ENCODE measurements around the gene LRMDA. TPM values are rescaled to one million over a fixed set of nuclear protein-coding genes. Genes with fewer than 3 reads are reported as not detected.
A peak's percentile ranks its signal among the peaks of the same experiment; 100 is the strongest.

LRMDA gene
- polyA plus RNA-seq, 1 donor (not counting 4 experiments of a cell fraction or from before 2014, with no cell fraction given): not detected

DNA sequence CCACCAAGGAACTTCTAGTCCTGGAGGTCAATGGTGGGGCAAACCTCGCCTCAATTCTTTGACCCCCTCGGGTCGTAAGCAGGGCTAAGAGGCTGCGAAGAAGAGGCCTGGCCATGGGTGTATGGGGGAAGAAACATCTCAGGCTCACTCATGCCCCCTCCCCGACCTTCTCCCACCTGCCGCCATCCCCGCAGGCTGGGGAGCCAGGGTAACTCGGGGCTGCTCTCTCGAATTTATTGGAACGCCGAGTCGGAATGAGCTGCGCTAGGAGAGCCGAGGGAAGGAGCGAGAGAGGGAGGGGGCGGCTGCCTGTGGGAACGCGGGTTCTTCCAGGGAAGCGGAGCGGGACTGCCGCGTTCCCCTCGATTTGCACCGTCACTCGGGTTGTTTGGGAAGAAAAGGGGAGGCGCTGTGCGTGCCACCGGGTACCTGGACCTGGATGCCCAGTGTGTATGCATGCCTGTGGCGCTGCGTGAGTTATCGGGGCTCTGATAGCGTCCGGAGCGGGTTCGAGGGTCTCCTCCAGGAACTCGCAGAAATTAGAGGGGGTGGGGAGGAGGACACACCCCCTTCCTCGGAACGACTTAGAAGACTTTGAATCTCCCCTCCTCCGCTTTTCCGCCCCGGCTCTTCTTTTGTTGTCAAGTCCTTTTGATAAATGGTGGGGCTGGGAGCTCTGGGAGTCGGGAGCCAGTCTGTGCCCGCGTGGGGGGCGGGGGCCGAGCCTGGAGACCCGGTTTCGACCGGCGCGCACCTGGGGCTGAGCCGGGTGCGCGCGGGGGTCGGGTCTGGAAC lies 28.1 kb upstream of the LRMDA start:
- Histone ChIP-seq H3K27ac (ENCODE audit: control insufficient read depth, insufficient read depth, low read length) (peak overlapping the region; percentile 69), H3K36me3 (ENCODE audit: control insufficient read depth in 2 of 2, extremely low read depth in 1 of 2, insufficient read depth in 2 of 2, low read length in 2 of 2) (peaks cover 0 to 2% of the 10 kb centered on the region in 2 experiments), H3K4me1 (ENCODE audit: control insufficient read depth, extremely low read depth, insufficient read depth, low read length) (peaks cover 26% of the 10 kb centered on the region), H3K9me3 (ENCODE audit: control insufficient read depth, low read depth, low read length) (no peaks in the 10 kb centered on the region), H4K20me1 (ENCODE audit: control insufficient read depth, extremely low read depth, insufficient read depth, low read length) (no peaks in the 10 kb centered on the region), H3K9me1 (ENCODE audit: control insufficient read depth, extremely low read depth, insufficient read depth, low read length) (no peaks in the 10 kb centered on the region), H3K4me3 (ENCODE audit: control insufficient read depth in 2 of 3, extremely low read depth in 1 of 3, insufficient read depth in 2 of 3, low read depth in 1 of 3, low read length in 3 of 3) (peak overlapping the region; percentile 78 to 93 (median 90)), H3K27me3 (ENCODE audit: control insufficient read depth, extremely low read depth, insufficient read depth, low read length) (no peaks in the 10 kb centered on the region), H3K9ac (ENCODE audit: control insufficient read depth, extremely low read depth, insufficient read depth, low read length) (peak overlapping the region; percentile 85), H2AFZ (ENCODE audit: control insufficient read depth, low read length) (peak overlapping the region; percentile 69), H3K4me2 (ENCODE audit: control insufficient read depth, extremely low read depth, insufficient read depth, low read depth, low read length) (peak overlapping the region; percentile 95), H3K79me2 (ENCODE audit: control insufficient read depth, insufficient read depth, low read length) (peaks cover 26% of the 10 kb centered on the region)
- dilution Hi-C loops (cut with MboI; ENCODE audit: extremely low pct_ligation_motif_present, low sequenced_read_pairs): no loop called here
- FAIRE-seq (peak; percentile 36), DNase-seq (ENCODE audit: low read depth, low spot score) (no peak)
- TF ChIP-seq CTCF (optimal IDR thresholded peaks at IDR 0.05 in 1 of 3, IDR thresholded peaks at IDR 0.05 in 1 of 3, conservative IDR thresholded peaks at IDR 0.05 in 1 of 3; ENCODE audit: extremely low read depth in 1 of 3, insufficient read depth in 2 of 3, low read length in 3 of 3): peak in 1 of 3 experiments; percentile 36
- TF ChIP-seq EZH2 (IDR thresholded peaks at IDR 0.05; ENCODE audit: low read length): no peak

DNA sequence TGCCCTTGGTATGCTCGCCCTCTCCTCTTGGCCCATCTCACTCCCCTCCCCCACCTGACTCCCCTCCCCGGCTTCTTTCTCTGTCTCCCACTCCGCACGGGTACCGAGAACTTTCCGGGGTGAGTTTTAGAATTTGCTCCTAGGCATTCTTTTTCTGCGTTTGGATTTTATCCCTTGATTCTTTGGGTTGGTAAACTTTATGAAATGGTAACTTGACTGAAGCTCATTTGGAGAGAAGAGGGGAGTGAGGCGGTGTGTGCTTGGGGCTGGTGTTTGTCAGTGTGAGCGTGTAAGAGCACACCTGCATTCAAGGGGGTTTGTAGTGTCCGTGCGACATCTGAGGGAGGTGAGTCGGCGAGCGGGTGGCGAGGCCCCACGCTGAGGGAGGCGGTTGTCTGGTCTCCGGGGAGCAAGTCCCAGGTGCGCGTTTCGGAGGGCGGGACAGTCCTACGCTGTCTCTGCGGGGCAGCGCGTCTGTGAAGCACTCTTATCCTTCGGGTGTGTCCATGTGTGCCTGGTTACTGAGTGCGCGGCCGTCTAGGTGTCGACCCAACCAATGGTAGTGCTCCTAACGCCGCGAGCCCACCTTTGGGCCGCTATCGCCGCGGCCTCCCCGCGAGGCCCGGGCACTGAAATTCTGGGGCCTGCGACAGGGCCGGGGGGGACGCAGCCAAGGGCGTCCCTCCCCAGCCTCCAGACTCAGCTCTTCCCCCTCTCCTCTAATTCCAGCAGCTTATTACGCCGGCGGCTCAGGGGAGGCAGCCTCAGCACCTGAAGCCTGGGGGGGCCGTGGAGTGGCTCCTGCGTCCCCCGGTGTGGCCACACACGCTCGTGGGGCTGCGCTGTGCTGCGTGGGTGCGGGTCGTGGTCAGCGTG lies 27.2 kb upstream of the LRMDA start:
- peak; percentile 41 for FAIRE-seq
- no peak for DNase-seq (ENCODE audit: low read depth, low spot score)
- Histone ChIP-seq H2AFZ (ENCODE audit: control insufficient read depth, low read length) (peak overlapping the region; percentile 86), H3K9me1 (ENCODE audit: control insufficient read depth, extremely low read depth, insufficient read depth, low read length) (no peaks in the 10 kb centered on the region), H3K4me2 (ENCODE audit: control insufficient read depth, extremely low read depth, insufficient read depth, low read depth, low read length) (peak overlapping the region; percentile 95), H3K27me3 (ENCODE audit: control insufficient read depth, extremely low read depth, insufficient read depth, low read length) (no peaks in the 10 kb centered on the region), H3K4me1 (ENCODE audit: control insufficient read depth, extremely low read depth, insufficient read depth, low read length) (peaks cover 26% of the 10 kb centered on the region), H3K79me2 (ENCODE audit: control insufficient read depth, insufficient read depth, low read length) (peaks cover 18% of the 10 kb centered on the region), H3K9ac (ENCODE audit: control insufficient read depth, extremely low read depth, insufficient read depth, low read length) (peak overlapping the region; percentile 85), H3K4me3 (ENCODE audit: control insufficient read depth in 2 of 3, extremely low read depth in 1 of 3, insufficient read depth in 2 of 3, low read depth in 1 of 3, low read length in 3 of 3) (peak overlapping the region; percentile 78 to 93 (median 90)), H4K20me1 (ENCODE audit: control insufficient read depth, extremely low read depth, insufficient read depth, low read length) (no peaks in the 10 kb centered on the region), H3K9me3 (ENCODE audit: control insufficient read depth, low read depth, low read length) (no peaks in the 10 kb centered on the region), H3K27ac (ENCODE audit: control insufficient read depth, insufficient read depth, low read length) (peak overlapping the region; percentile 69), H3K36me3 (ENCODE audit: control insufficient read depth in 2 of 2, extremely low read depth in 1 of 2, insufficient read depth in 2 of 2, low read length in 2 of 2) (peaks cover 0 to 2% of the 10 kb centered on the region in 2 experiments)
- dilution Hi-C loops (cut with MboI; ENCODE audit: extremely low pct_ligation_motif_present, low sequenced_read_pairs): no loop called here
- no peak for TF ChIP-seq CTCF (optimal IDR thresholded peaks at IDR 0.05 in 1 of 3, IDR thresholded peaks at IDR 0.05 in 1 of 3, conservative IDR thresholded peaks at IDR 0.05 in 1 of 3; ENCODE audit: extremely low read depth in 1 of 3, insufficient read depth in 2 of 3, low read length in 3 of 3)
- no peak for TF ChIP-seq EZH2 (IDR thresholded peaks at IDR 0.05; ENCODE audit: low read length)

Measured in keratinocyte (primary cell).